ENCODE data around the gene NR2C2. TPM values are rescaled to one million over a fixed set of nuclear protein-coding genes. Genes with fewer than 3 reads are reported as not detected.

The NR2C2 gene
- total and polyA plus RNA-seq, 10 of the 15 experiments (the other 5 are each of a cell fraction or from before 2014, with no cell fraction given) = 2.7 to 30.3 (median 18.3) TPM

GRCh38 chr3:14938954-14939353 lies 8.4 kb upstream of the NR2C2 start:
- ChIA-PET RAD21 (ENCODE audit: unreplicated experiment) (no interaction called here), CTCF (interaction anchor here (0.6 to 1.4 kb wide), 3 partner anchors 13 to 1848 kb away, joined by 4 read pairs; no protein-coding TSS in a partner anchor), POLR2A (no interaction called here), SMC1A (ENCODE audit: uncharacterized antibody, unreplicated experiment) (interaction anchor here (0.8 to 0.9 kb wide), 2 partner anchors 13 to 76 kb away, joined by 3 read pairs; no protein-coding TSS in a partner anchor)
- in situ Hi-C loops (cut with MboI) (no loop called here), intact Hi-C loops (cut with micrococcal nuclease; ENCODE audit: unreplicated experiment) (no loop called here)
- DNase-seq (ENCODE audit: low read depth, low spot score) (no peak), ATAC-seq (peak; percentile 33; the same call in 1 of the 3 replicates), FAIRE-seq (no peak)
- no peak for TF ChIP-seq RELA (IDR thresholded peaks at IDR 0.05; ENCODE audit: borderline replicate concordance, partially characterized antibody)
- TF ChIP-seq, protein P1, sequence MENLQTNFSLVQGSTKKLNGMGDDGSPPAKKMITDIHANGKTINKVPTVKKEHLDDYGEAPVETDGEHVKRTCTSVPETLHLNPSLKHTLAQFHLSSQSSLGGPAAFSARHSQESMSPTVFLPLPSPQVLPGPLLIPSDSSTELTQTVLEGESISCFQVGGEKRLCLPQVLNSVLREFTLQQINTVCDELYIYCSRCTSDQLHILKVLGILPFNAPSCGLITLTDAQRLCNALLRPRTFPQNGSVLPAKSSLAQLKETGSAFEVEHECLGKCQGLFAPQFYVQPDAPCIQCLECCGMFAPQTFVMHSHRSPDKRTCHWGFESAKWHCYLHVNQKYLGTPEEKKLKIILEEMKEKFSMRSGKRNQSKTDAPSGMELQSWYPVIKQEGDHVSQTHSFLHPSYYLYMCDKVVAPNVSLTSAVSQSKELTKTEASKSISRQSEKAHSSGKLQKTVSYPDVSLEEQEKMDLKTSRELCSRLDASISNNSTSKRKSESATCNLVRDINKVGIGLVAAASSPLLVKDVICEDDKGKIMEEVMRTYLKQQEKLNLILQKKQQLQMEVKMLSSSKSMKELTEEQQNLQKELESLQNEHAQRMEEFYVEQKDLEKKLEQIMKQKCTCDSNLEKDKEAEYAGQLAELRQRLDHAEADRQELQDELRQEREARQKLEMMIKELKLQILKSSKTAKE (IDR thresholded peaks at IDR 0.05; ENCODE audit: low read depth, poor library complexity, severe bottlenecking) = no peak
- no peak for TF ChIP-seq REST (IDR thresholded peaks at IDR 0.05; ENCODE audit: low read depth, low read length)
- TF ChIP-seq USF1 (IDR thresholded peaks at IDR 0.05; ENCODE audit: borderline replicate concordance, extremely low read length, insufficient read depth, low read depth, low read length) = no peak
- TF ChIP-seq ZNF592 (IDR thresholded peaks at IDR 0.05) = no peak
- no peak for TF ChIP-seq ZNF622 (IDR thresholded peaks at IDR 0.05)
- Histone ChIP-seq H3K79me2 (ENCODE audit: control insufficient read depth, insufficient read depth, low read length) (no peaks in the 10 kb centered on the region), H3K27me3 (replicated peaks in 1 of 2; ENCODE audit: control insufficient read depth in 2 of 2, insufficient read depth in 2 of 2, low read length in 1 of 2) (no peaks in the 10 kb centered on the region; a peak in 1 of 4 replicates), H4K20me1 (ENCODE audit: control insufficient read depth, insufficient read depth) (no peaks in the 10 kb centered on the region), H3K36me3 (ENCODE audit: control insufficient read depth in 2 of 2, insufficient read depth in 2 of 2, low read length in 1 of 2) (no peaks in the 10 kb centered on the region), H3K27ac (ENCODE audit: control insufficient read depth, insufficient read depth) (no peak overlapping the region), H3K4me1 (ENCODE audit: control insufficient read depth, insufficient read depth, low read length) (no peaks in the 10 kb centered on the region), H3K4me3 (no peak overlapping the region), H3K4me2 (ENCODE audit: control insufficient read depth, insufficient read depth) (no peak overlapping the region), H3K9ac (ENCODE audit: control insufficient read depth, insufficient read depth, low read length) (no peak overlapping the region), H3K9me3 (replicated peaks; ENCODE audit: control insufficient read depth, insufficient read depth, low read length) (no peaks in the 10 kb centered on the region), H2AFZ (ENCODE audit: control insufficient read depth, low read depth, low read length) (no peak overlapping the region)
- WGBS (ENCODE audit: insufficient coverage, insufficient replicate concordance, low lambda C conversion rate, missing lambda C conversion rate) = 70% methylated on average over 4 of the region's 4 CpGs
- no TSS peak for BruUV-seq (replicated peaks)
